Measurements from ENCODE around the gene KAT7. TPM values are rescaled to one million over a fixed set of nuclear protein-coding genes. Genes with fewer than 3 reads are reported as not detected.

Gene KAT7
- total and polyA plus RNA-seq, 4 donors, result 8.7 to 87.5 (median 35.7) TPM

GRCh38 chr17:49848019-49848473 is 59.6 kb downstream of the KAT7 start, which contains the start of gene TAC4:
Gene TAC4, minus strand, starts transcription at chr17:49848069. Its CDS starts 52 bp downstream, at chr17:49848017.
- Histone ChIP-seq H3K27me3 (ENCODE audit: control insufficient read depth in 3 of 3, insufficient read depth in 3 of 3, low read length in 2 of 3) (peaks cover 0 to 8% (median 5%) of the 10 kb centered on the region in 3 donors), H3K4me3 (no peak within 1 kb of the TSS), H3K36me3 (ENCODE audit: control insufficient read depth in 4 of 4, insufficient read depth in 4 of 4, low read length in 4 of 4) (peaks cover 0 to 3% (median 0%) of the 10 kb centered on the region in 4 donors), H3K27ac (ENCODE audit: low read depth in 1 of 2, low read length in 1 of 2) (no peak within 1 kb of the TSS), H3K4me1 (ENCODE audit: control insufficient read depth in 5 of 5, insufficient read depth in 5 of 5, low read length in 5 of 5) (peaks cover 0 to 10% (median 8%) of the 10 kb centered on the region in 5 donors), H3K9me3 (ENCODE audit: control insufficient read depth in 4 of 4, insufficient read depth in 3 of 4, low read length in 3 of 4) (no peaks in the 10 kb centered on the region), H3K9ac (ENCODE audit: insufficient read depth in 1 of 2, low read length in 2 of 2) (no peak within 1 kb of the TSS)
- DNase-seq, result no peak
- ATAC-seq (ENCODE audit: insufficient read depth, low FRiP score), result no peak
- no peak for TF ChIP-seq CTCF (IDR thresholded peaks at IDR 0.05; ENCODE audit: control extremely low read depth, extremely low read depth)

- Histone ChIP-seq H3K4me3 (no peak overlapping the region), H3K4me1 (ENCODE audit: control insufficient read depth in 5 of 5, insufficient read depth in 5 of 5, low read length in 5 of 5) (peaks cover 0 to 10% (median 8%) of the 10 kb centered on the region in 5 donors), H3K27ac (ENCODE audit: low read depth in 1 of 2, low read length in 1 of 2) (no peak overlapping the region), H3K27me3 (ENCODE audit: control insufficient read depth in 3 of 3, insufficient read depth in 3 of 3, low read length in 2 of 3) (peaks cover 0 to 8% (median 5%) of the 10 kb centered on the region in 3 donors), H3K9ac (ENCODE audit: insufficient read depth in 1 of 2, low read length in 2 of 2) (no peak overlapping the region), H3K9me3 (ENCODE audit: control insufficient read depth in 4 of 4, insufficient read depth in 3 of 4, low read length in 3 of 4) (no peaks in the 10 kb centered on the region), H3K36me3 (ENCODE audit: control insufficient read depth in 4 of 4, insufficient read depth in 4 of 4, low read length in 4 of 4) (peaks cover 0 to 3% (median 0%) of the 10 kb centered on the region in 4 donors)
- ATAC-seq (ENCODE audit: insufficient read depth, low FRiP score) (no peak), DNase-seq (no peak)
- WGBS, 2 donors, result 77 to 88% methylated on average over 5 of the region's 5 CpGs
- TF ChIP-seq CTCF (IDR thresholded peaks at IDR 0.05; ENCODE audit: control extremely low read depth, extremely low read depth), result no peak
Measured at GRCh38 chr17:49848739-49849138, 60.3 kb downstream of the KAT7 start.

DNA sequence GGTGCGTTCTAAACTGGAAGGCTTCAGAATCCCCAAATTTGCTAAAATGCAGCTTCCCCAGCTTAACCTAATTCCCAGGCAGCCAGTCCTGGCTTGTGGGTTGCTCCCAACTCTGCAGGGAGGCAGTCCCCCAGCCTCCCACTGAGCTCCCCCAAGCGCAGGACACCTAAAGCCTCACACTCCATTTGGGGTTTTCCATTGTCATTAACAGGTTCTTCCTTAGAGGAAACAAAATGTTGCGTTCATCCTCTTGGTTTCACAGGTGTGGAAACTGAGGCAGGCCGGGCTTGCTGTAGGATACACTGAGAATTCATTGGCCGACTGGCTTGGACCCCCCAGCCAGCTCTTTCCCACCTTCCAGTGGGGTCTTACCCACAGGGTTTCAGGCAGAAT is 61.7 kb downstream of the KAT7 start:
- no peaks in the 10 kb centered on the region for H3K9me3 ChIP-seq (ENCODE audit: control insufficient read depth in 4 of 4, insufficient read depth in 3 of 4, low read length in 3 of 4)
- H3K9ac ChIP-seq (ENCODE audit: insufficient read depth in 1 of 2, low read length in 2 of 2), result no peak overlapping the region

More for the DNA sequence above, 61.7 kb downstream of the KAT7 start:
- H3K27me3 ChIP-seq (ENCODE audit: control insufficient read depth in 3 of 3, insufficient read depth in 3 of 3, low read length in 2 of 3), result peaks cover 0 to 8% (median 5%) of the 10 kb centered on the region in 3 donors
- peaks cover 0 to 3% (median 0%) of the 10 kb centered on the region in 4 donors for H3K36me3 ChIP-seq (ENCODE audit: control insufficient read depth in 4 of 4, insufficient read depth in 4 of 4, low read length in 4 of 4)
- 88 to 90% methylated on average over 5 of the region's 5 CpGs for WGBS, 2 donors
- H3K4me3 ChIP-seq, result no peak overlapping the region
- ATAC-seq (ENCODE audit: insufficient read depth, low FRiP score), result no peak
- TF ChIP-seq CTCF (IDR thresholded peaks at IDR 0.05; ENCODE audit: control extremely low read depth, extremely low read depth), result no peak
- H3K27ac ChIP-seq (ENCODE audit: low read depth in 1 of 2, low read length in 1 of 2), result no peak overlapping the region
- DNase-seq, result no peak
- H3K4me1 ChIP-seq (ENCODE audit: control insufficient read depth in 5 of 5, insufficient read depth in 5 of 5, low read length in 5 of 5), result peaks cover 0 to 10% (median 3%) of the 10 kb centered on the region in 5 donors
